ENCODE results near the gene OR2AG1. TPM values are rescaled to one million over a fixed set of nuclear protein-coding genes. Genes with fewer than 3 reads are reported as not detected.

The OR2AG1 gene
- total RNA-seq, 1 donor from 2014 or later = not detected

Other genes starting within 250 kb of the OR2AG1 start
- gene RRP8, start 179.4 kb upstream of the OR2AG1 start, total RNA-seq = 10.3 and 10.5 TPM in 2 replicates
- 47.0 and 70.3 TPM in 2 replicates for gene ILK, start 179.2 kb upstream of the OR2AG1 start, total RNA-seq
- 43.2 and 70.2 TPM in 2 replicates for gene TAF10, start 170.8 kb upstream of the OR2AG1 start, total RNA-seq
- 23.7 and 40.8 TPM in 2 replicates for gene TPP1, start 163.6 kb upstream of the OR2AG1 start, total RNA-seq
- 0.26 TPM in 2 replicates for gene DCHS1, start 127.2 kb upstream of the OR2AG1 start, total RNA-seq
- 44.5 and 63.7 TPM in 2 replicates for gene MRPL17, start 99.7 kb upstream of the OR2AG1 start, total RNA-seq
- gene OR2AG2, start 11.0 kb upstream of the OR2AG1 start, total RNA-seq = under 0.01 TPM in 2 replicates
- gene OR6A2, start 16.7 kb downstream of the OR2AG1 start, total RNA-seq = under 0.01 and 0.26 TPM in 2 replicates
- gene OR10A5, start 62.7 kb downstream of the OR2AG1 start, total RNA-seq = not detected in 2 replicates
- gene OR10A2, start 80.0 kb downstream of the OR2AG1 start, total RNA-seq = not detected in 2 replicates
- gene OR10A4, start 93.6 kb downstream of the OR2AG1 start, total RNA-seq = not detected in 2 replicates
- gene OR2D2, start 109.5 kb downstream of the OR2AG1 start, total RNA-seq = 0.26 TPM in 1 of 2 replicates, not detected in the other
- gene OR2D3, start 138.0 kb downstream of the OR2AG1 start, total RNA-seq = not detected in 2 replicates
- gene ZNF215, start 143.4 kb downstream of the OR2AG1 start, total RNA-seq = 4.7 and 6.1 TPM in 2 replicates
- gene ZNF214, start 237.3 kb downstream of the OR2AG1 start, total RNA-seq = 2.6 and 3.2 TPM in 2 replicates
- gene NLRP14, start 237.5 kb downstream of the OR2AG1 start, total RNA-seq = under 0.01 and 0.13 TPM in 2 replicates

Measured in bronchial epithelial cell (primary cell).